Astrocyte (in vitro differentiated cells and primary cell): ENCODE data around the gene PECR.

Experiments used
- CTCF ChIP-seq: IDR thresholded peaks from 2 replicates; pipeline ENCODE4 v1.5.1; 2011; ENCODE audit warnings: low read depth, mild to moderate bottlenecking, inconsistent platforms, low read length, moderate library complexity; ENCODE audit not compliant: insufficient read depth
- EZH2 ChIP-seq: IDR thresholded peaks from 2 replicates; pipeline ENCODE4 v1.6.1; 2012; ENCODE audit warnings: mild to moderate bottlenecking, low read length, inconsistent platforms; ENCODE audit not compliant: insufficient read depth

GRCh38 chr2:216056739-216057138 is 24.9 kb downstream of the PECR start:
- TF ChIP-seq EZH2, result no peak
- TF ChIP-seq CTCF, result no peak
